A549 (cell line): Measurements from ENCODE around the gene ATP8A2. TPM values are rescaled to one million over a fixed set of nuclear protein-coding genes. Genes with fewer than 3 reads are reported as not detected.

Experiments used
- ATAC-seq, 2 experiments: fragments of 200-7000 bp in 1 of 2; fragments of >200 bp in 1 of 2; cut with Nextera tagmentation in 1 of 2; cut with Tn5 transposase in 1 of 2; 3 replicates each; pipeline versions ENCODE4 v1.8.0 to v1.9.1; 2018 to 2020; ENCODE audit warnings: mild to moderate bottlenecking in 1 of 2, moderate library complexity in 1 of 2
- CTCF ChIA-PET: fragments of 300-600 bp; sonication (Branson Sonifier 250); formaldehyde crosslinking; extraction: SDS; loops from one replicate; lab custom pipeline; 2021; ENCODE audit warnings: antibody characterized with exemption, inconsistent platforms; lab: Yijun Ruan, JAX
- POLR2A ChIA-PET: fragments of 350-600 bp; formaldehyde crosslinking; extraction: SDS; loops from one replicate; lab custom pipeline; 2021; ENCODE audit warnings: antibody characterized with exemption, inconsistent platforms; lab: Yijun Ruan, JAX
- DNase-seq, 2 experiments: peaks; one replicate each; pipeline versions ENCODE4 v3.0.0 to v3.0.0-alpha.2; 2011 to 2016; ENCODE audit warnings: low read depth in 1 of 2, low spot score in 1 of 2
- FAIRE-seq: peaks from 2 replicates; lab custom pipeline; 2011; peaks lifted over from hg19 to GRCh38; lab: Jason Lieb, UNC
- H3K27ac ChIP-seq, 2 experiments: fragments of >200 bp; sonication (Bioruptor Twin); formaldehyde crosslinking; 3 replicates each; pipeline ENCODE4 v1.5.1; 2016 to 2017
- H3K4me1 ChIP-seq: fragments of >200 bp; sonication (Bioruptor Twin); formaldehyde crosslinking; 3 replicates; pipeline ENCODE4 v1.6.1; 2016
- H3K4me2 ChIP-seq: fragments of >200 bp; sonication (Bioruptor Twin); formaldehyde crosslinking; 3 replicates; pipeline ENCODE4 v1.6.1; 2016
- H3K4me3 ChIP-seq: fragments of >200 bp; sonication (Bioruptor Twin); formaldehyde crosslinking; 3 replicates; pipeline ENCODE4 v1.5.1; 2016
- H3K9me3 ChIP-seq: fragments of >200 bp; sonication (Bioruptor Twin); formaldehyde crosslinking; 3 replicates; pipeline ENCODE4 v1.6.1; 2016
- BHLHE40 ChIP-seq: IDR thresholded peaks from 2 replicates; pipeline ENCODE4 v1.6.1; 2012; ENCODE audit warnings: low read depth, low read length, inconsistent platforms
- CBX2 ChIP-seq: fragments of 200-600 bp; sonication (generic); IDR thresholded peaks from 2 replicates; pipeline ENCODE4 v1.6.1; 2016; ENCODE audit warnings: low read depth, mild to moderate bottlenecking, borderline replicate concordance
- CEBPB ChIP-seq, 2 experiments: fragments of >200 bp in 1 of 2; sonication (Bioruptor Twin) in 1 of 2; formaldehyde crosslinking in 1 of 2; IDR thresholded peaks; 2 replicates each; pipeline ENCODE4 v1.6.1; 2012 to 2016
- E2F6 ChIP-seq: IDR thresholded peaks from 2 replicates; pipeline ENCODE4 v1.6.1; 2012; ENCODE audit warnings: low read depth, borderline replicate concordance
- FOXS1 ChIP-seq: fragments of 250-450 bp; sonication (Bioruptor Pico); IDR thresholded peaks from 2 replicates; pipeline ENCODE4 v1.5.0; 2020; ENCODE audit warnings: mild to moderate bottlenecking, moderate library complexity
- GATA3 ChIP-seq: IDR thresholded peaks from 2 replicates; pipeline ENCODE4 v1.6.1; 2012; ENCODE audit warnings: borderline replicate concordance
- HEYL ChIP-seq: fragments of 250-450 bp; sonication (Bioruptor Pico); IDR thresholded peaks from 2 replicates; pipeline ENCODE4 v1.8.0; 2021; ENCODE audit warnings: mild to moderate bottlenecking, moderate library complexity
- HOXA7 ChIP-seq: fragments of 250-450 bp; sonication (Bioruptor Pico); IDR thresholded peaks from 2 replicates; pipeline ENCODE4 v1.5.0; 2020; ENCODE audit warnings: mild to moderate bottlenecking, moderate library complexity
- HOXB13 ChIP-seq: fragments of 250-450 bp; sonication (Bioruptor Pico); IDR thresholded peaks from 2 replicates; pipeline ENCODE4 v1.5.0; 2020; ENCODE audit warnings: low read depth, mild to moderate bottlenecking, moderate library complexity
- JUNB ChIP-seq: fragments of >200 bp; sonication (Bioruptor Twin); formaldehyde crosslinking; IDR thresholded peaks from 2 replicates; pipeline ENCODE4 v1.6.1; 2016
- KDM5A ChIP-seq: fragments of 200-600 bp; sonication (generic); IDR thresholded peaks from 2 replicates; pipeline ENCODE4 v1.6.1; 2016; ENCODE audit warnings: antibody characterized with exemption, mild to moderate bottlenecking
- MAZ ChIP-seq: fragments of 150-350 bp; IDR thresholded peaks from 2 replicates; pipeline ENCODE4 v1.6.1; 2014; ENCODE audit warnings: antibody characterized with exemption, low read depth, low read length, borderline replicate concordance
- NFE2L2 ChIP-seq: fragments of 150-350 bp; conservative IDR thresholded peaks from 2 replicates; pipeline ENCODE4 v1.6.1; 2014; ENCODE audit warnings: low read length
- NPAS2 ChIP-seq: fragments of 250-450 bp; sonication (Bioruptor Pico); IDR thresholded peaks from 2 replicates; pipeline ENCODE4 v1.8.0; 2022; ENCODE audit warnings: mild to moderate bottlenecking, moderate library complexity, borderline replicate concordance
- NR3C1 ChIP-seq: fragments of >200 bp; sonication (Bioruptor Twin); formaldehyde crosslinking; IDR thresholded peaks from 3 replicates; pipeline ENCODE4 v1.6.1; 2017
- RAD21 ChIP-seq, 2 experiments: fragments of >200 bp in 1 of 2; sonication (Bioruptor Twin) in 1 of 2; formaldehyde crosslinking in 1 of 2; IDR thresholded peaks in 1 of 2; conservative IDR thresholded peaks in 1 of 2; 2 replicates in 1 of 2; 3 replicates in 1 of 2; pipeline ENCODE4 v1.6.1; 2012 to 2018; ENCODE audit warnings: inconsistent platforms in 1 of 2
- RARB ChIP-seq: fragments of 250-450 bp; sonication (Bioruptor Pico); IDR thresholded peaks from 2 replicates; pipeline ENCODE4 v1.8.0; 2021; ENCODE audit warnings: mild to moderate bottlenecking, moderate library complexity
- RFX5 ChIP-seq: fragments of 450-650 bp; IDR thresholded peaks from 2 replicates; pipeline ENCODE4 v1.7.1; 2014; ENCODE audit warnings: antibody characterized with exemption, mild to moderate bottlenecking, moderate library complexity
- RNF2 ChIP-seq: fragments of 200-600 bp; sonication (generic); IDR thresholded peaks from 2 replicates; pipeline ENCODE4 v1.6.1; 2016; ENCODE audit warnings: low read depth, mild to moderate bottlenecking, antibody characterized with exemption, moderate library complexity, borderline replicate concordance
- SMC3 ChIP-seq: fragments of >200 bp; sonication (Bioruptor Twin); formaldehyde crosslinking; IDR thresholded peaks from 3 replicates; pipeline ENCODE4 v1.6.1; 2018; ENCODE audit warnings: inconsistent platforms
- SREBF2 ChIP-seq: fragments of 450-650 bp; IDR thresholded peaks from 2 replicates; pipeline ENCODE4 v1.6.1; 2014; ENCODE audit warnings: mild to moderate bottlenecking, moderate library complexity
- ZNF302 ChIP-seq: fragments of 250-450 bp; sonication (Bioruptor Pico); IDR thresholded peaks from 2 replicates; pipeline ENCODE4 v1.9.0; 2021; ENCODE audit warnings: inconsistent platforms, mild to moderate bottlenecking, moderate library complexity
- ZSCAN20 ChIP-seq: fragments of 250-450 bp; sonication (Bioruptor Pico); IDR thresholded peaks from 2 replicates; pipeline ENCODE4 v1.8.0; 2022; ENCODE audit warnings: mild to moderate bottlenecking, moderate library complexity
- WGBS: methylation state at CpG from one replicate; pipeline ENCODE4 v1.1.6; 2017; ENCODE audit errors: missing lambda C conversion rate; 5-methylcytosine and 5-hydroxymethylcytosine counted together
- polyA plus RNA-seq, 4 experiments: library from polyadenylated mRNA; depleted of rRNA in 3 of 4; stranded (reverse); fragments of >200 nt; fragmentation: RNase III in 1 of 4; extraction: RNeasy Plus Mini Kit Qiagen cat#74134 plus additional on column Dnase treatment in 1 of 4; gene quantifications; 2 replicates in 3 of 4; 3 replicates in 1 of 4; pipeline ENCODE4 v1.2.3, GENCODE V29; 2011 to 2017
- TF ChIP-seq, protein P1 (sequence below): fragments of 250-450 bp; sonication (Bioruptor Pico); IDR thresholded peaks from 2 replicates; pipeline ENCODE4 v1.5.0; 2021; ENCODE audit warnings: mild to moderate bottlenecking, moderate library complexity, borderline replicate concordance
- TF ChIP-seq, protein P2 (sequence below): IDR thresholded peaks from 2 replicates; pipeline ENCODE4 v1.6.1; 2012

The ATP8A2 gene
- polyA plus RNA-seq, 2 of the 4 experiments (the other 2 are of a cell fraction) = 0.03 TPM; not detected in 1

DNA sequence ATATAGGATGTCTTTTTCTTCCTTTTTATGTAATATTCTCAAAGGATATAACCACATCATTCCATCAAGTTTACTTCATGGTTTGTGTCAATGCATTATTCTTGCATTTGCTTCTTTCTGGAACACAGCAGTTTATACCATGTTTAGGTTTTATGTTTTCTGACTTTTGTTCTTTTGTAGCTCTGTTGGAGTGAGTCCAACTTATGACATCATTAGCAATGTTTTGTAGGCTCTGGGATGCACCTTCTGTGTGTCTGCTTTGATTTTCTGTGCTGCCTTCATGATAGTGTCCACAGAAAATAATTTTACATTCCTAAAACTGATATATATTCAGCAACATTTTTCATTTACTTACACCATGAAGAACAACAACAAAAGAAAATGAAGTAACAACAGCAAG is 611.1 kb downstream of the ATP8A2 start:
- POLR2A ChIA-PET = no interaction called here
- TF ChIP-seq RARB = no peak
- TF ChIP-seq MAZ = no peak
- TF ChIP-seq FOXS1 (CRISPR knock-in tag) = no peak
- no peak for TF ChIP-seq KDM5A
- TF ChIP-seq JUNB = no peak
- TF ChIP-seq, protein P1, sequence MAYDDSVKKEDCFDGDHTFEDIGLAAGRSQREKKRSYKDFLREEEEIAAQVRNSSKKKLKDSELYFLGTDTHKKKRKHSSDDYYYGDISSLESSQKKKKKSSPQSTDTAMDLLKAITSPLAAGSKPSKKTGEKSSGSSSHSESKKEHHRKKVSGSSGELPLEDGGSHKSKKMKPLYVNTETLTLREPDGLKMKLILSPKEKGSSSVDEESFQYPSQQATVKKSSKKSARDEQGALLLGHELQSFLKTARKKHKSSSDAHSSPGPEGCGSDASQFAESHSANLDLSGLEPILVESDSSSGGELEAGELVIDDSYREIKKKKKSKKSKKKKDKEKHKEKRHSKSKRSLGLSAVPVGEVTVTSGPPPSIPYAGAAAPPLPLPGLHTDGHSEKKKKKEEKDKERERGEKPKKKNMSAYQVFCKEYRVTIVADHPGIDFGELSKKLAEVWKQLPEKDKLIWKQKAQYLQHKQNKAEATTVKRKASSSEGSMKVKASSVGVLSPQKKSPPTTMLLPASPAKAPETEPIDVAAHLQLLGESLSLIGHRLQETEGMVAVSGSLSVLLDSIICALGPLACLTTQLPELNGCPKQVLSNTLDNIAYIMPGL (CRISPR knock-in tag) = no peak
- no peak for TF ChIP-seq CBX2
- TF ChIP-seq HEYL (CRISPR knock-in tag) = no peak
- ATAC-seq = no peak
- DNase-seq = no peak
- CTCF ChIA-PET = no interaction called here
- Histone ChIP-seq H3K27ac (no peak overlapping the region), H3K4me3 (no peak overlapping the region), H3K9me3 (no peaks in the 10 kb centered on the region), H3K4me2 (no peak overlapping the region), H3K4me1 (no peaks in the 10 kb centered on the region)
- FAIRE-seq = no peak

DNA sequence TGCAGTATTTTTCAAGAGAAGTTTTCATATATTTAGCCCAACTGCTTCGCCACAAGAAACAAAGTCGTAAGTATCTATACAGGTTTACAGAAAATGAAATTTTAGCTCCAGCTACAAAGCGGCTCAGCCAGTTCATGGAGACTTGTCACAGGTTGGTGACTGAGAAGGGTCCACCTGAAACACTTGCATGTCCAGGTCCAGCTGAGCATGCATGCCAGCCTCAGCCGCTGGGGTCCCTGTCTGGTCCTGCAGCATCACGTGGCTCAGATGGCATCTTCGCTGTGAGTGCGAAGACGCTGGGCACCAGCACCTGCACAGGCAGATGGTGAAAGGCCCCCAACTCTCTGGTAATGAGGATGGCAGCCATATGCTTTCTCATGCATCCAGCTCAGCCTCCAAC is 616.2 kb downstream of the ATP8A2 start:
- no peaks in the 10 kb centered on the region for H3K4me1 ChIP-seq
- ATAC-seq (no peak), DNase-seq (no peak), FAIRE-seq (no peak)
- POLR2A ChIA-PET = no interaction called here
- no peak overlapping the region for H3K4me3 ChIP-seq
- 38% methylated on average over 8 of the region's 8 CpGs for WGBS
- H3K4me2 ChIP-seq = no peak overlapping the region
- no peaks in the 10 kb centered on the region for H3K9me3 ChIP-seq
- CTCF ChIA-PET = no interaction called here
- TF ChIP-seq ZNF302 (no peak), BHLHE40 (no peak), NFE2L2 (no peak), JUNB (no peak), HOXB13 (CRISPR knock-in tag) (no peak), SREBF2 (no peak), CEBPB (IDR thresholded peaks at IDR 0.05) (no peak), NR3C1 (no peak)
- TF ChIP-seq, protein P2, sequence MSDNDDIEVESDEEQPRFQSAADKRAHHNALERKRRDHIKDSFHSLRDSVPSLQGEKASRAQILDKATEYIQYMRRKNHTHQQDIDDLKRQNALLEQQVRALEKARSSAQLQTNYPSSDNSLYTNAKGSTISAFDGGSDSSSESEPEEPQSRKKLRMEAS = no peak
- TF ChIP-seq, protein P1 (CRISPR knock-in tag) = no peak
- no peak overlapping the region for H3K27ac ChIP-seq

- Histone ChIP-seq H3K27ac (no peak overlapping the region), H3K4me2 (no peak overlapping the region), H3K4me1 (no peaks in the 10 kb centered on the region), H3K9me3 (no peaks in the 10 kb centered on the region), H3K4me3 (no peak overlapping the region)
- no peak for FAIRE-seq
- POLR2A ChIA-PET = no interaction called here
- 3% methylated on average over 3 of the region's 3 CpGs for WGBS
- CTCF ChIA-PET = no interaction called here
- no peak for ATAC-seq
- no peak for TF ChIP-seq NPAS2 (CRISPR knock-in tag)
- no peak for TF ChIP-seq RFX5
- TF ChIP-seq RNF2 = no peak
- no peak for TF ChIP-seq SMC3
- no peak for TF ChIP-seq CEBPB (IDR thresholded peaks at IDR 0.05)
- TF ChIP-seq GATA3 = no peak
- TF ChIP-seq RAD21 (conservative IDR thresholded peaks at IDR 0.05 in 1 of 2, IDR thresholded peaks at IDR 0.05 in 1 of 2) = no peak
- TF ChIP-seq E2F6 = no peak
- no peak for TF ChIP-seq HOXA7
- no peak for TF ChIP-seq ZSCAN20 (CRISPR knock-in tag)
- no peak for DNase-seq
These were observed 616.9 kb downstream of the ATP8A2 start for GRCh38 chr13:25988661-25989060.
